Smooth muscle cell (in vitro differentiated cells): Measurements from ENCODE around the gene B3GAT2. TPM values are rescaled to one million over a fixed set of nuclear protein-coding genes. Genes with fewer than 3 reads are reported as not detected.

ENCODE experiments used
- DNase-seq: peaks from one replicate; lab custom pipeline; 2025; ENCODE audit not compliant: unreplicated experiment; lab: John Stamatoyannopoulos, UW
- H2AFZ ChIP-seq: fragments of 200-600 bp; sonication (generic); 2 replicates; pipeline ENCODE4 v1.6.0; 2016; ENCODE audit warnings: antibody characterized with exemption, low read depth, mild to moderate bottlenecking
- H3F3A ChIP-seq: fragments of 200-600 bp; sonication (generic); 2 replicates; pipeline ENCODE4 v1.6.0; 2017; ENCODE audit warnings: antibody characterized with exemption, low read depth
- H3K27ac ChIP-seq: fragments of 200-600 bp; sonication (generic); 2 replicates; pipeline ENCODE4 v1.5.1; 2016; ENCODE audit warnings: low read depth, mild to moderate bottlenecking
- H3K27me3 ChIP-seq: fragments of 200-600 bp; sonication (generic); 2 replicates; pipeline ENCODE4 v1.6.1; 2016; ENCODE audit warnings: low read depth, mild to moderate bottlenecking
- H3K36me3 ChIP-seq: fragments of 200-600 bp; sonication (generic); 2 replicates; pipeline ENCODE4 v1.5.1; 2016; ENCODE audit warnings: low read depth
- H3K4me1 ChIP-seq: fragments of 200-600 bp; sonication (generic); 2 replicates; pipeline ENCODE4 v1.5.1; 2016; ENCODE audit warnings: low read depth
- H3K4me2 ChIP-seq: fragments of 200-600 bp; sonication (generic); 2 replicates; pipeline ENCODE4 v1.6.0; 2016; ENCODE audit warnings: mild to moderate bottlenecking
- H3K4me3 ChIP-seq: fragments of 200-600 bp; sonication (generic); 2 replicates; pipeline ENCODE4 v1.5.1; 2016; ENCODE audit warnings: mild to moderate bottlenecking
- H3K79me2 ChIP-seq: fragments of 200-600 bp; sonication (generic); 2 replicates; pipeline ENCODE4 v1.6.0; 2016; ENCODE audit warnings: low read depth, mild to moderate bottlenecking
- H3K9ac ChIP-seq: fragments of 200-600 bp; sonication (generic); 2 replicates; pipeline ENCODE4 v1.6.0; 2016; ENCODE audit warnings: low read depth
- H3K9me3 ChIP-seq: fragments of 200-600 bp; sonication (generic); replicated peaks from 2 replicates; pipeline ENCODE4 v1.5.1; 2016; ENCODE audit warnings: low read depth
- H4K20me1 ChIP-seq: fragments of 200-600 bp; sonication (generic); 2 replicates; pipeline ENCODE4 v1.6.0; 2016; ENCODE audit warnings: low read depth
- WGBS: methylation state at CpG from one replicate; pipeline ENCODE4 v1.1.7; 2016; ENCODE audit warnings: low lambda C conversion rate; 5-methylcytosine and 5-hydroxymethylcytosine counted together
- polyA plus RNA-seq: library from polyadenylated mRNA; unstranded; fragments of >200 nt; fragmentation: Nextera tagmentation; extraction: Ambion mirVana; gene quantifications from 2 replicates; pipeline ENCODE4 v1.2.1, GENCODE V29; 2016
- total RNA-seq: library from RNA; depleted of rRNA; stranded (reverse); fragments of >200 nt; gene quantifications from 2 replicates; pipeline ENCODE4 v1.2.3, GENCODE V29; 2014
- TF ChIP-seq, protein P1 (sequence below): fragments of 200-600 bp; sonication (generic); IDR thresholded peaks from 2 replicates; pipeline ENCODE4 v1.5.1; 2017; ENCODE audit warnings: borderline replicate concordance, mild to moderate bottlenecking, antibody characterized with exemption; ENCODE audit not compliant: insufficient read depth, poor library complexity, severe bottlenecking

B3GAT2 gene
- total and polyA plus RNA-seq, 2 experiments from 2014 or later: 0.13 to 0.14 TPM

GRCh38 chr6:70884074-70884983 lies 72.5 kb downstream of the B3GAT2 start:
- Histone ChIP-seq H3K4me3 (no peak overlapping the region), H3K9me3 (no peaks in the 10 kb centered on the region), H3K36me3 (no peaks in the 10 kb centered on the region), H3K79me2 (no peaks in the 10 kb centered on the region), H2AFZ (no peak overlapping the region), H4K20me1 (no peaks in the 10 kb centered on the region), H3K4me1 (no peaks in the 10 kb centered on the region), H3F3A (no peaks in the 10 kb centered on the region), H3K27me3 (peaks cover 8% of the 10 kb centered on the region), H3K4me2 (no peak overlapping the region), H3K27ac (no peak overlapping the region), H3K9ac (no peak overlapping the region)
- peak; percentile 10 for DNase-seq
- WGBS: 43% methylated on average over 17 of the region's 17 CpGs
- TF ChIP-seq, protein P1, sequence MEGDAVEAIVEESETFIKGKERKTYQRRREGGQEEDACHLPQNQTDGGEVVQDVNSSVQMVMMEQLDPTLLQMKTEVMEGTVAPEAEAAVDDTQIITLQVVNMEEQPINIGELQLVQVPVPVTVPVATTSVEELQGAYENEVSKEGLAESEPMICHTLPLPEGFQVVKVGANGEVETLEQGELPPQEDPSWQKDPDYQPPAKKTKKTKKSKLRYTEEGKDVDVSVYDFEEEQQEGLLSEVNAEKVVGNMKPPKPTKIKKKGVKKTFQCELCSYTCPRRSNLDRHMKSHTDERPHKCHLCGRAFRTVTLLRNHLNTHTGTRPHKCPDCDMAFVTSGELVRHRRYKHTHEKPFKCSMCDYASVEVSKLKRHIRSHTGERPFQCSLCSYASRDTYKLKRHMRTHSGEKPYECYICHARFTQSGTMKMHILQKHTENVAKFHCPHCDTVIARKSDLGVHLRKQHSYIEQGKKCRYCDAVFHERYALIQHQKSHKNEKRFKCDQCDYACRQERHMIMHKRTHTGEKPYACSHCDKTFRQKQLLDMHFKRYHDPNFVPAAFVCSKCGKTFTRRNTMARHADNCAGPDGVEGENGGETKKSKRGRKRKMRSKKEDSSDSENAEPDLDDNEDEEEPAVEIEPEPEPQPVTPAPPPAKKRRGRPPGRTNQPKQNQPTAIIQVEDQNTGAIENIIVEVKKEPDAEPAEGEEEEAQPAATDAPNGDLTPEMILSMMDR: peak; percentile 90

DNA sequence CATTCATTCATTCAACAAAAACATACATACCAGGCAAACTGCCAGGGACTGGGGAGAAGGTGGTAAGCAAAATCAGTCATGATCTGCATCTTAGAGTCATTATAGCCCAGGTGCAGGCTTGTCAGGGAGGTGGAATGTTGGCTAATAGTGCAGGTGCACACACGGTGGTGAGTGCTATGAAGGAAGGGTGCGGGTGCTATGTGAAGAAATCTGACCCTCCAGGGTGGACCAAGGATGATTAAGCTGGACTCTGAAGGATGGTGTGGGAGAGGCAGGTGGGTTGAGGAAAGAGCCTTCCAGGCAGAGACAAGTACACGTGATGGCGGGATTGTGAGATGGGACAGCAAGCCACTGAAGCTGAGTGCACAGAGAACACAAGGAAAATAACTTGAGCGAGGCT lies 77.4 kb downstream of the B3GAT2 start:
- Histone ChIP-seq H3K79me2 (no peaks in the 10 kb centered on the region), H3K36me3 (no peaks in the 10 kb centered on the region), H3K27ac (no peak overlapping the region), H3K27me3 (no peaks in the 10 kb centered on the region), H3K4me3 (no peak overlapping the region), H4K20me1 (no peaks in the 10 kb centered on the region), H2AFZ (no peak overlapping the region), H3K4me1 (peaks cover 4% of the 10 kb centered on the region), H3F3A (no peaks in the 10 kb centered on the region), H3K9ac (no peak overlapping the region), H3K4me2 (no peak overlapping the region), H3K9me3 (no peaks in the 10 kb centered on the region)
- 92% methylated on average over 5 of the region's 5 CpGs for WGBS
- no peak for DNase-seq
- TF ChIP-seq, protein P1: no peak

DNA sequence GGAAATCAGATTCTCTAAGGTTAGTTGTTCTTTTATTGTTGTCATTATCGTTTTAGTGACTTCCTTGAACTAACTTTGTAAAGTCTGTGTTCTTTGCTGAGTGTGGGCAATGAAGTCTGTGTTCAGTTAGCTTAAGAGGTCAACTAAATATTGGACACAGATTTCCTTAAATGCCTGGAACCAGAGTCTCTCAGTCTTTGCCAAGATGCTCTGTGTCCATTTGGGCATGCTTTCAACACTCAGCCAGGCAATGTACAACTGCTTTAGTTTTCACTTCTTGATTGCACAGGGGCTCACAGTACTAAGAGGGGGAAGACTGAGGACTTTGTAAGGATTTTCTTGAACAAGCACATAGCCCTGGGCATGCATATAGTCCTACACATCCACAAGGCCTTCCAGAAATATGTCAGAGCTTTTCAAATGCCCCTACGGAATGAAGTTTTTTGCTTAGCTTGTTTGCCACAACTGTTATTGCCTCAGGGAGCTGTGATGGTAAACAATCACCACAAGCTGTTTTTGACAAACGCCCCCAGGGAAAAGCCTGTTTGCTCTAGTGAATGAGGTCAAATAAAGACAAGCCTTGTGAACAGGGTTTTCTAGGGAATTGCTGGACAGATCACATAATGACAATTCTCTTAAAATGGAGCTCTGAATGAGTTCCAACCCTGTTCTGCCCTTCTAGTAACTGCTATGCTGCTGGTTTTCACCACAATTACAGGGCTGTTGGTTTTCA lies 82.5 kb downstream of the B3GAT2 start:
- no peak overlapping the region for H3K9ac ChIP-seq
- H3K79me2 ChIP-seq: no peaks in the 10 kb centered on the region
- H3K27ac ChIP-seq: no peak overlapping the region
- H3K4me3 ChIP-seq: no peak overlapping the region
- WGBS: 75% methylated on average over 3 of the region's 3 CpGs
- no peak for DNase-seq
- H3K4me1 ChIP-seq: peaks cover 7% of the 10 kb centered on the region
- no peak overlapping the region for H3K4me2 ChIP-seq
- H2AFZ ChIP-seq: no peak overlapping the region
- H3K36me3 ChIP-seq: no peaks in the 10 kb centered on the region
- no peaks in the 10 kb centered on the region for H3F3A ChIP-seq
- H4K20me1 ChIP-seq: no peaks in the 10 kb centered on the region
- TF ChIP-seq, protein P1: no peak
- peaks cover 9% of the 10 kb centered on the region for H3K9me3 ChIP-seq
- H3K27me3 ChIP-seq: no peaks in the 10 kb centered on the region
